Kidney capillary endothelial cell (primary cell): ENCODE data around the gene UXS1.

ENCODE experiments used
- DNase-seq: peaks from one replicate; pipeline ENCODE4 v3.0.0-alpha.2; 2018; ENCODE audit warnings: low spot score

The UXS1 gene

GRCh38 chr2:106109675-106110424, 84.3 kb downstream of the UXS1 start:
- DNase-seq, result no peak

- no peak for DNase-seq
These were observed 85.3 kb downstream of the UXS1 start for GRCh38 chr2:106108791-106109190.

GRCh38 chr2:106108351-106108750, 85.8 kb downstream of the UXS1 start:
- DNase-seq, result no peak

DNA sequence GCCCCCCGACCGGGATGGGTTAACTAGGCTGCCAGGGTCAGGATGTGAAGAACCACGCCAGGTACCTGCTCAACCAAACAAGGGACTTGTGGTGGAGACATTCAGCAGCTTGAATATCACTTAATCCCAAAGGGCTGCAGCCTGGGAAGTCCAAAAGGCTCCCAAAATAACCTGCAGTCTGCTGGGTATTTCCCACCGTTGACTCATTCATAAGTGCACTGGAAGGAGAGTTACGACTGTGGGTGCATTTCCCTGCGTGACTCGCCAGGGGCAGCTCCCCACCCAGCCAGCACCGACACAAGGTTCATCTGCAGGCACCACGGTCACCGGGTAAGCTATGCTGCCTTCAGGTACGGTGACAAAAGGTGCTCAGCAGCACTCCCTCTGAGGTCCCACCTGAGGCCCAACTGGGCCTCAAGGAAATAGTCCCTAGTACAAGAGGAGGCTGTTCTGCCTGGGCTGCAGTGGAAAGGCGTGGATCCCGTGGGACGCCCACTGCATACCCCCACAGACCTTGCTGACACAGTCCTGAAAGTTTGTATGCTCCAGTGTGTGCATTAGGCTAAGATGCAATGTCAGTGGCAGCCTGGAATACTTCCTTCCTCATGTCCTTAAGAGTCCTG, 86.5 kb downstream of the UXS1 start:
- DNase-seq, result no peak

DNA sequence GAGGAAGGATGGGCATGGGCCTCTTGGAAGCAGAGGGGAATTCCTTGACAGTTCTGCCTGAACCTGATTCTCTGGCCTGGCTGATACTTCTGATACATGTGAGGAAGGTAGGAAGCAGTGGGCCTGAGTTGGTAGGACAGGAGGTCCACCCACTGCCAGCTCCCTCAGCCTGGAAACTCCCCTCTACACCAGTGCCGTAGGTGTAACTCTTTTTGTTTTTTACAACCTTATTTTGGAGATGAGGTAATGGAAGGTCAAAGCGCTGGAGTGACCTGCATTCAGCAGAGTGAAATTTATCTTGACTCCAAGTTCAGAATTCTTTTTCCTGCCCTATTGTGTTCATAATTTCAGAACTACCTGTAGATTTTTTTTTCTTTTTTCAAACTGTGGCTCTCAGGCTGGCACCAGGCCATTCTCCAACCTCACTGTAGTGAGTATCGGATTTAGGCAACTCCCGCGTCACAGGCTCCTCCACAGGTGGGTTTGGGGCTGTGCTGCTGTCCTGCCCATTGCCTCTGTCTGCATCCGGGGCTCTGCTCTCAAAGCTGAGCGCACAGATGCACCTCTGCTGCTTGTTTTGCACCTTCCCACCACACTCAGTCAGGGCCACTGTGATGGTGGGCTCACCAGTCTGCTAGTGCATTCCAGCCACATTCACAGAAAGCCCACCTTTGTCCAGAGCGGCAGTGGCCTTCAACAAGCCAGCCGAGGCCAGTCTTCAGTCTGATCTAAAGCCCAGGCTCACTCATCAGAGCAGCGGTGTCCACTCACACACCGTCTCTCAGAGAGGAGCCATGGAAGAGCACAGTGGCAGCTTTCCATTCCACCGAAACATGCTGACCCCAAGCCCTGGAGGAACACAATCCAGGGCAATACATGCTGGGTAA, 87.2 kb downstream of the UXS1 start:
- no peak for DNase-seq

DNA sequence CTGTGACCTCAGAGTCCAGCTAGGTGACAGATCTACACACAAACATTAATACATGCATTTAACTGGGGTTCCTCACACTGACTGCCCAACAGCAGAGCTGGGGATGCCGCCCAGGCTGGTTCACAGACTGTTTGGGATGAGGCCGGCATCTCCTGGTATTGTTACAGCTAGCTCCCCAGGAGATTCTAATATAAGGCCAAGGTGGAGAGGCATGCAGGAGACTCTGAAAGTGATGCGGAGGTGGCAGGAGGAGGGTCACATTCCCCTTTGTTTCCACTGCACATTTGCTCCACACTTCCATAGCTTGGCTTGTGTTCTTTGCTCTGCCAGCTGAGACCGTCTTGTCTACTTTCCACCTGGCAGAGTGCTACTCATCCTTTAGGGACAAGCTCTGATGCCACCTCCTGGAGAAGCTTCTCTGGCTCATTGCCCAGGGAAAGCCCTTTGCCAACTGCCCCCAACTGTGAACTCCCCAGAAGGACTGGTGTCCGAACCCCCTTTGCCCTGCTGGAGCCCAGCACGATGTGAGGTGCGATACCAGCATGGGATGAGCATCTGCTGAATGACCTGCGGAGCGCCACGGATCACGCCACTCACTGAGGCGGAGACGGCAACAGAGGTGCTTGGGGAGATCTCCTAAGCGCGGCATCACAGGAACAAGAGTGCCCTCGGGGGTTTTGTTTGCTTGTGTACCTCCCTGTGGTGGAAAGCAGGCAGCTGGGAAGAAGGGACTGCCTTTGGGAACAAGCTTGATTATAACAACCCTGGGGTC, 88.8 kb downstream of the UXS1 start:
- DNase-seq, result no peak

DNA sequence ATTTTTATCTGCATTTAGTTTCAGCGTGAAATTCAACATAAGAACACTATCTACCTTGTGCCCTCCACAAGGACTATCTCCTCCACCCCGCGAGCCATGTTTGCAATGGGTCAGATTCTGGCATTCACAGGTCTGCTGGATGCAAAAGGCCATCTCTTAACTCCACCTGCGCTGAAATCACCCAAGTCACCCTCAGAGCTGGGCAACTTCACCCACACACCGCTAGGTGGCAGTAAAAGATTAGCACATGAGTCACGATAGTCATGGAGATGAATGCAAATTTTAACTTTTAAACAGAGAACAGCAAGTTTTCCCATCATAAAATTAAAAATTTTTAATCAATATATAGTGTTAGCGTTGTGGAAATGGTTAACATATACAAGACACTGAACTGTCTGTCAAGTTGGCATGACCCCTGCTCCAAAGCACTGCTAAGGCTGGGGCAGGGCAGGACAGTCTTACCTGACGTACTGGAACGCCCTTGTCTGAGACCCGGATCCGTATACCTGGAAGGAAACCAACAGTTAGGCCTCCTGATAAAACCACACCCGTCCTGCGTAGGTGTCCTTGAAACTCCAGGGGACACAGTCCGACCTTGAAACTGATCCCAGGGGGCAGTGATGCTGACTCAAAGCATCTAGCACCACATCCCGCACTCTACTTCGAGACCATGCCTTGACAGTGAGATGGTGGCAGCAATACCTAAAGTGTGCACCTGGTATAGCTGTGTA, 89.6 kb downstream of the UXS1 start:
- peak; percentile 65 for DNase-seq

- DNase-seq, result no peak
These were observed 94.4 kb downstream of the UXS1 start for GRCh38 chr2:106099691-106100090.

DNA sequence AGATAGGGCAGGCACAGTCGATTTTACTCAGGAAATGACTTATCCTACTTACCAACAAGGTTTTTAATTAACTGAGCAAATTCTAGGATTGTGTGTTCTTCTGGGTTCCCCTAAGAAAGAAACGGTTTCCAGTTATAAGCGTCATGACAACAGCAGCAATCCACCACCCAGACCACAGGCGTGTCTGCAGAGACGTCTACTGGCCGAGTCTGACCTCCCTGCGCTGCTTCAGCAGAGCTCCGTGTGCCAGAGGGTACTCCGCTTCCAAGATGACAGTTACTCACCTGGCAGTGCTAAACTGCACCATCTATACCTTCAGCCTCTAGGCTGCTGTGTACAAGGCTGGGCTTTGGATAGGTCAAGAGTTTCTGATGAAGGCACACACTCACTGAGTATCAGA, 95.4 kb downstream of the UXS1 start:
- DNase-seq, result no peak

- DNase-seq, result no peak
These were observed 96.0 kb downstream of the UXS1 start for GRCh38 chr2:106098081-106098480.

DNA sequence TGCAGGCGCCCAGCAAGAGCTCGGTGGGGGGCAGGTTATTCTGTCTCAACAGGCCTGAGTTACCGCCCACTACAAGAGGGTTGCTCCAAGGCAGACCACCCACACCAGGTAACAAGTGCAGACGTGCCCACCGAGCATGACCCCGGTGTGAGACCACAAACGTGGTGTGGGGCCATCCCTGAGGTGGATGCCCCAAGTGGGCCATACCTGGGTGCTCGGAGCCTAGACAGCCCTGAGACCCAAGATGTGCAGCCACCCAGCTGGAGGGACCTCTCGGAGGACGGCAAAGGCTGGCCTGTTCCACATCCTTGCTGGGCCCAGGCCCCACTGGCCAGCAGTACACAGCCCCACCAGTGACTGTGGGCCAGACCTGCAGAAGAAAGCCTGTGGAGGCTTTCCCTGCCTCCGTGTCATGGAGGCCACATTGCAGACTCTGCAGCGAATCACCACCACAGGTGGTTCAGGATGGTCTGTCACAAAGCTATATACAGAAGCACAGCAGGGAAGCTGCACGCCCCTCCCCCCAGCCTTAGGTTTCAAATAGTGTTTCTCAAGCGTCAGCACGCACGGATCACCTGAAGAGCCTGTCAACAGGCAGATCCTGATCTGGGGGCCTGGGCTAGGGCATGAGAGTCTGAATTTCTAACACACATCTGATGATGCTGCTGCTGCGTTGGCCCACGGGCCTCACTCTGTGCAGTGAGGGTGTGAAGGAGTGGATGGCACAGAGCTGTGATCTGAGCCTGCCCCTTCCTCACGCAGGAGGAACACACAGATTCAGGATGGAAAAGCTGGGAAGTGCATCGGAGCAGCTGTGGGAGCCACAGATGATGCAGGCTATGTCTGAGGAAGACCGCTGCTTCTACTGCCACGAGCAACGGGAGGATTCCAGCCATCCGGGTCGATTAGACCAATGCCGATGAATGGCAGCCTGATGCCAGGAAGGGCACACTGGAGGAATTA, 96.8 kb downstream of the UXS1 start:
- DNase-seq, result no peak

DNA sequence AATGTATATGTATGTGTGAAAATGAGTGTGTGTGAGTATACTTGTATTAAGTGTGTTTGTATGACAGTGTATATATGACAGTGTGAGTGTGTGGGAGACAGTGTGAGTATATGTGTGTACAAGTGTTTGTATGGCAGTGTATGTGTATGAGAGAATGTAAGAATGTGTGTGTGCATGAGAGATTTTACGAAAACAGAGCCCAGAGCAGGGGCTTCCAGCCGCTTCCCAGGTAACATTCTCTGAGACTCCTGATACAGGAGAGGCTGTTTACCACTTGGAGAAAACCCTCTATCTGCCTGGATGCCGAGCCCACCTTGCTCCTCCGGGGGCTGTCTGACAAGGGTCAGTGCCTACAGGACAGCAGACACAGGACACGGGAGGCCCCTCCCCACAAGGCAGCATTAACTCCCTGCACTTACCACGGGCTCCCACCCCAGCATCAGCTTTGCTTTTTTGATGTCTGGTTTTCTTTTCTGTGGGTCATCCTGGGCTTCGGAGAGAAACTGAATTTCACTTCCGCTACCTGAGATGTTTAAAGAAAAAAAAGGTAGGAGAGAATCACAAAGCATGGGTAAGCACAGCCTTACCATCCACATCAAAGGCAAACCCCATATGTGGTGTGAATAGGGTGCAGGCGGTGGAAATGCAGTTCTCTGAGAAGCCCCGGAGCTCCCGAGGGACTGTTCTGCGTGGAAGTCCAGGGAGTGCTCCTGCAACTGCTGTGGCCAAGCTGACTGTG, 97.6 kb downstream of the UXS1 start:
- DNase-seq, result no peak

DNA sequence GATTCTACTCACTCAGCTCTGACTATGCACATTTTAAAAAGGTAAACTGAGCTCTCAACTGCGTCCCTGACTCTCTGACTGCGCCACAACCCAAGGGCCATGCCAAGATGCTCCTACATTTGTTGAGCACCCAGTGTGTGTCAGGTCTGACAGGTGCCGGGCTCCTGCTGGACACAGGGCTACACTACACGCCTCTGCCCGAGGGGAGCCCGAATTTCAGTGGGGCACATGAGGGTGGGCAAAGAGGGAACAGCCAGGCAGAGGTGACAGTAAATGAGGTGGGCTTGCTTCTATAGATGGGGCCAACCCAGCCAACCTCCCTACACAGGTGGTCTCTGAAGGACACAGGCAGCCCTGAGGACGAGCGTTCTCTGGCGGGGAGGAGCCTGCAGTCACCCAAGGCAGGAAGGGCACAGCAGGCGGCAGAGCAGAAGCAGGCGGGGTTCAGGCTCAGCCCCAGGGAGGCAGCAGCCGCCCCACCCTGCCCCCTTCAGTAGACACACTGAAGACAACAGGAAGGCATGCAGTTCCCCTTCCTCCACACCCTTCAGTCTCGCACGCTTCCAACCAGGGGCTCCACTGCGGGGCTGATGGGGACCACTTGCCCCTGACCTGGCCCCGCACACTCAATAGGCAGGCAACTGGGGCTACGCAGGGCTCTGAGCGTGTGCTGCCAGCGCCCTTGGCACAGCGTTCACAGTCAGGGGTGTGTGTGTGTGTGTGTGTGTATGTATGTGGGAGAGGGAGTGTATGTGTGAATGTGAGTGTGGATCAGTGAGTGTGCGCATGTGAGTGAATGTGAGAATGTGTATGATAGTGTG, 98.4 kb downstream of the UXS1 start:
- no peak for DNase-seq

- DNase-seq, result no peak
These were observed 99.8 kb downstream of the UXS1 start for GRCh38 chr2:106094131-106094841.

DNA sequence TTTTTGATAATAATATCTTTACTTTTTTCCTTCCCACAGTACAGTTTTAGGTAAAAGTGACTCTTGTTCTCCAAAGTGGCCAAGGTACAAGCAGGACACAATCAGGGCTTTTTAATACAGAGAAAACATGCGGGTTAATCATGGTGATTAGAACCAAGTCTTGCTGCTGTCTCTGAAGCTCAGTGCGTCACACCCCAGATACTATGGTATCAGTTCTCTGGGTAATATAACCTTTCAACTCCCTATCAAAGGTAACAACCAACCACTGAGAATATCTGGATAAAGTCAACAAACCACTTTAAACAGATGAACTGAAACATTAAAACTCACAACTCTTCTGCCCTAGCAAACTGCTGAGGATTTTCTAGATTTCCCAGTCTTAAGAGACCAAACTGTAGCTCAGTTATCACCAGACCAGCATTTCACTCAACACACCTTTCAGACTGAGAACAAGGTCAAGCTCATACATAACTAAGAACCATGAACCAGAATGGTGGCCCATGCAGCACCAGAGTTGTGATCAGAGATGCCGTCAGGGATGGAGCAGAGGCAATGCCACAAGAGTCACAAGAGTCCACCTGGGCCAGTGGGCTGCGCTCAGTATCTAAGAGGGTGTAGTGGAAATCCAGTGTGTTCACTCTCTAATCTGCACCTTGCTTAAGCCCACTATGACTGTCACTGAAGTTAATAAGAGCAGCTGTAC, 103.0 kb downstream of the UXS1 start:
- DNase-seq, result no peak

GRCh38 chr2:106089611-106090010, 104.5 kb downstream of the UXS1 start:
- no peak for DNase-seq

GRCh38 chr2:106085181-106085940, 108.7 kb downstream of the UXS1 start:
- no peak for DNase-seq
